ENCODE measurements around the gene PDE4D.

PDE4D gene

DNA sequence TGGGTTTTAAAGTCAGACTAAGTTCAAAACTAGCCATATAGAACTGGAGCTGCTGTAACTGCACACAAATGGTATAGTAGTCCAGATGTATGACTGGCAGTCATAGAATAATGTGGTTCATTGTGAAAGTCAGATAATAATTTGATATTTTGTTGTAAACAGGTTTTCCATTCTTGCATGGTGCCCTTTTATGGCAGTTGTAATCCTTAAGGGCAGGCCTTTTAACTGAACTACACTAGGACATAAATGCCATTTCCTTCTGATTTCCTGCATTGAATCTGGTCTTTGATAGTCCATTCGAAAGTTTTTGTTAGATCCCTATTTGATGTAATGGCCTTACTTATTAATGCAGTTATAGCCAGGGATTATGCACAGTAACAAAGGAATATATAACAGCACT is 632.6 kb downstream of the PDE4D start:
- Histone ChIP-seq H3K4me3 (ENCODE audit: low read depth, low read length) (no peak overlapping the region), H3K4me1 (no peaks in the 10 kb centered on the region), H3K9me3 (no peaks in the 10 kb centered on the region; the same call in 1 of the 2 replicates), H3K27me3 (no peaks in the 10 kb centered on the region), H3K36me3 (no peaks in the 10 kb centered on the region)
- DNase-seq = no peak
- TF ChIP-seq, protein P1, sequence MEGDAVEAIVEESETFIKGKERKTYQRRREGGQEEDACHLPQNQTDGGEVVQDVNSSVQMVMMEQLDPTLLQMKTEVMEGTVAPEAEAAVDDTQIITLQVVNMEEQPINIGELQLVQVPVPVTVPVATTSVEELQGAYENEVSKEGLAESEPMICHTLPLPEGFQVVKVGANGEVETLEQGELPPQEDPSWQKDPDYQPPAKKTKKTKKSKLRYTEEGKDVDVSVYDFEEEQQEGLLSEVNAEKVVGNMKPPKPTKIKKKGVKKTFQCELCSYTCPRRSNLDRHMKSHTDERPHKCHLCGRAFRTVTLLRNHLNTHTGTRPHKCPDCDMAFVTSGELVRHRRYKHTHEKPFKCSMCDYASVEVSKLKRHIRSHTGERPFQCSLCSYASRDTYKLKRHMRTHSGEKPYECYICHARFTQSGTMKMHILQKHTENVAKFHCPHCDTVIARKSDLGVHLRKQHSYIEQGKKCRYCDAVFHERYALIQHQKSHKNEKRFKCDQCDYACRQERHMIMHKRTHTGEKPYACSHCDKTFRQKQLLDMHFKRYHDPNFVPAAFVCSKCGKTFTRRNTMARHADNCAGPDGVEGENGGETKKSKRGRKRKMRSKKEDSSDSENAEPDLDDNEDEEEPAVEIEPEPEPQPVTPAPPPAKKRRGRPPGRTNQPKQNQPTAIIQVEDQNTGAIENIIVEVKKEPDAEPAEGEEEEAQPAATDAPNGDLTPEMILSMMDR (IDR thresholded peaks at IDR 0.05; ENCODE audit: low read depth, low read length) = no peak

DNA sequence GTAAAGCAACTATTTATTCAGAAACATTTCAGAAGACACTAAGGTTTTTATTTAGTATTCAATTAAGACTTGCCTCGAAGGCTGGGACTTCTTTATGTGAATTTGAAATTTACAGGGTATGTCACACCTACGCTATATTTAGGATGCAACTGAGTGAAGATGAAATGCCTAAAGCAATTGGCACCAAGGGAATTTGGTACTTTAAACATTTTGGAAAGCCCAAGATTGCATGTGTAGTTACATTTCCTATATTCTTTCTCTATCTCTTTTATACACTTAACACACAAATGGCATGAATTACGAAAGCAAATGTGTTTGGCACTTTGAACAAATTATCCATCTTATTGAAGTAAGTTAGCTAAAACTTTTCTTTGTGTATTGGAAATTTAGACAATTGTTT is 633.3 kb downstream of the PDE4D start:
- DNase-seq = no peak
- Histone ChIP-seq H3K4me1 (no peaks in the 10 kb centered on the region), H3K36me3 (no peaks in the 10 kb centered on the region), H3K9me3 (no peaks in the 10 kb centered on the region; the same call in 1 of the 2 replicates), H3K27me3 (no peaks in the 10 kb centered on the region), H3K4me3 (ENCODE audit: low read depth, low read length) (no peak overlapping the region)
- TF ChIP-seq, protein P1 (IDR thresholded peaks at IDR 0.05; ENCODE audit: low read depth, low read length) = no peak

DNA sequence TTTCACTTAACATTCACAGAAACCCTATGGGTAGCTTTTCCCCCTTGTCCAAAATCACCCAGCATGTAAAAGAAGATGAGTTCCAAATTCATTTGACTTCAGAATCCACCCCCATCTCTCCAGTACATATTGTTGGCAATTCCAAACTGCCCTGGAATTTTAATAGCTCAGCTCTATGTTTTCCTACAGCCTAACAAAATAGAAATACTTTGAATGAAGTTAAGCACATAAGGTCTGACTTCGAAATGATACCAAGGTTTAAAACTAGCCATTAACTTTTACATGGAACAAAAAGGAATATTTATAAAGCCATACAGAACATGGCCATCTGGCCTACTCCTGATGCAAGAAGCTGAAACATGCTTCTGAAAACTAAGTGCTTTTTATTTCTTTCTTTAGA is 634.3 kb downstream of the PDE4D start:
- TF ChIP-seq, protein P1 (IDR thresholded peaks at IDR 0.05; ENCODE audit: low read depth, low read length) = no peak
- no peaks in the 10 kb centered on the region for H3K27me3 ChIP-seq
- DNase-seq = no peak

DNA sequence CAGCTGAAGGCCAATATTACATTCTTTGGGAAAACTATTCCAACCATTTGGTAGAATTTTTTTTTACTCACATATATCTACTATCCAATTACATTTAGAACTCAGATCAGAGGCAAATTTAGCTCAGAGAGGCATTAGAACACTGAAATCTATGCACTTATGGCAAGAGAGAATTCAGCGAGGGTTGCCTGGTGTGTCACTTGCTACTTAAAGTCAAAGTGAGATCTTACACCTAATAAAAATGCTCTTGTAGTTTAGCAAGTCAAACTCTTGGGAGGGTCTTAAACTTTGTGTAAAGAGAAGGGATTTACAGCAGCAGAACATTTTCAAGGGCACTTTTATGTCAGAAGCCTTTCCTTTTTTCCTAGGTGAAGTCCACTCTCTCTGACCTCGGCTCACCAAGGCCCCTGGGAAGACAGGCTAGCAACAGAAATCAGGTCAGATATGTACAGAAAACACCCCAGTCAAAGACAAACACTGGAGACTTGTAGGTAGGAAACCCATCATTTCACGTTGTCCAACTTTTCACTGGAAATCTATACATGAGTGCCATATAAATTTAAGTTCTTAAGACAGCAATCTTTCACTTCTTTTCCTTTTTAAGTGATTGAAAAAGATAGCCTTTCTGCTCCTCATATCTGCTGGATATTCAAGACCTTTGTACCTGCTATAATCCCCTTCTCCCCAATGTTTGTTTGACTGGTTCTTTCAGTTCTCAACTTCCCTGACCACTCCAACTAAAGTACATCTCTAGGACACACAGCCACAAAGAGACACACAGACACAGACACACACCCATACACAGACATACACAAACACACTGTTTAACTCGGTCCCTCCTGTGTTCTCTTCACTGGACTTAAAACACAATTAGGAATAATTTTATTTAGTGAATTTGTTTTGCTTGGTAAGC is 635.8 kb downstream of the PDE4D start:
- TF ChIP-seq, protein P1 (IDR thresholded peaks at IDR 0.05; ENCODE audit: low read depth, low read length) = no peak
- Histone ChIP-seq H3K4me3 (ENCODE audit: low read depth, low read length) (no peak overlapping the region), H3K9me3 (no peaks in the 10 kb centered on the region; the same call in 1 of the 2 replicates), H3K4me1 (no peaks in the 10 kb centered on the region), H3K27me3 (no peaks in the 10 kb centered on the region), H3K36me3 (no peaks in the 10 kb centered on the region)
- no peak for DNase-seq

More for the DNA sequence above, 634.3 kb downstream of the PDE4D start:
- Histone ChIP-seq H3K9me3 (no peaks in the 10 kb centered on the region; the same call in 1 of the 2 replicates), H3K36me3 (no peaks in the 10 kb centered on the region), H3K4me3 (ENCODE audit: low read depth, low read length) (no peak overlapping the region), H3K4me1 (no peaks in the 10 kb centered on the region)

DNA sequence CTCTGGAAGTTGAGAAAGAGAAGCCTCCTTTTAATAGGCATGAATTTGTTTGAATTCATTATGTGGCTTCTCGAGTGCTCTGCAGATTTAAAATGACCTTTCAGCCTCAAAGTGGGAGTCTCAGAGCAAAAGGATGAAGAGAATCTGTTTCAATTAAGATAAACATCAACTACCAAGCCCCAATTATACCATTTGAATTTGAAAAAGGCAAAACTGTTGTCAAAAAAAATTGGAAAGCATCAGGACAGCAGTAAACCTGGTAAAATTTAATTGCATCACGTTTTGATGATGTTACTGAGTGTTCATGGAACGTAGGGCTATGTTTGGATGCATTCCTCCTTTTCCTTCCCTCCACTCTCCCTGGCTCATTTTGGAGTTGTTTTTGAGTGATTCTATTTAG is 637.2 kb downstream of the PDE4D start:
- Histone ChIP-seq H3K36me3 (no peaks in the 10 kb centered on the region), H3K9me3 (no peaks in the 10 kb centered on the region; the same call in 1 of the 2 replicates), H3K4me1 (no peaks in the 10 kb centered on the region), H3K4me3 (ENCODE audit: low read depth, low read length) (no peak overlapping the region), H3K27me3 (no peaks in the 10 kb centered on the region)
- no peak for DNase-seq
- TF ChIP-seq, protein P1 (IDR thresholded peaks at IDR 0.05; ENCODE audit: low read depth, low read length) = no peak

DNA sequence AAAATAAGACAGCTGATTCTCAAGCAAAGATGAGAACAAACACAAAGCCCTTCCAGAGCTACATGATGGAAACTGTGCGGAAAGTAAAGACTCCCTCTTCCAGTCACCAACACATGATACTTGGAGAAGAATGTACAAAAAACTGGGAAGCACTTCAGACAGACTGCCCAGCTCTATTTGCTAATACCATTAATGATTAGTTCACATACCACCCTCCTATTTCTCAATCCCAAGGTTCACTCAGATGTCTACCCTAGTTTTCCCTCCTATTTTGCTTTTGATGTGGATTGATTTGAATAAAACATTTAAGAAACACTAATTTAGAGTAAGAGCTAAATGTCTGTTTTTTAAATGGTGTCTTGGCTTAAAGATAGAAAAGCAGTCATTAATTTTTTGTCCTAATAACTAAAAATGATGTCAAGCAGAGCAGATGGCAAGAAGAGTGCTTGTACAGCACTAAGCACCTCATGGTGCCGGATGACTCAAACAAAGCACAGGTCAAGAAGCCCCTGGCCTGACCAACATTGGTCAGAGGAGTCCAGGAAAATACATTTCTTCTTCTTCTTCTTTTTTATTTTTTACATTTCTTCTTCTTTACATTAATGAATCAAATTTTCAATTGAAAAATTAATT is 639.4 kb downstream of the PDE4D start:
- Histone ChIP-seq H3K9me3 (no peaks in the 10 kb centered on the region), H3K4me3 (ENCODE audit: low read depth, low read length) (no peak overlapping the region), H3K27me3 (no peaks in the 10 kb centered on the region), H3K36me3 (no peaks in the 10 kb centered on the region), H3K4me1 (no peaks in the 10 kb centered on the region)
- TF ChIP-seq, protein P1 (IDR thresholded peaks at IDR 0.05; ENCODE audit: low read depth, low read length) = no peak
- no peak for DNase-seq

Data from BE2C (cell line).